ENCODE results near the gene RFX8.
"Not testable (repeated sequence)": the region's sequence is repeated elsewhere in the genome, so short reads cannot be mapped to it uniquely, and the experiment has no call there.

- TF ChIP-seq CTCF (IDR thresholded peaks at IDR 0.05; ENCODE audit: insufficient read depth, low read length, poor library complexity, severe bottlenecking); EZH2phosphoT487 (conservative IDR thresholded peaks at IDR 0.05; ENCODE audit: low read length): not testable (repeated sequence)
Measured at GRCh38 chr2:101352631-101353030, 122.3 kb downstream of the RFX8 start.

All from SU-DHL-6 (cell line).